ENCODE results near the gene CRYBA4.

DNA sequence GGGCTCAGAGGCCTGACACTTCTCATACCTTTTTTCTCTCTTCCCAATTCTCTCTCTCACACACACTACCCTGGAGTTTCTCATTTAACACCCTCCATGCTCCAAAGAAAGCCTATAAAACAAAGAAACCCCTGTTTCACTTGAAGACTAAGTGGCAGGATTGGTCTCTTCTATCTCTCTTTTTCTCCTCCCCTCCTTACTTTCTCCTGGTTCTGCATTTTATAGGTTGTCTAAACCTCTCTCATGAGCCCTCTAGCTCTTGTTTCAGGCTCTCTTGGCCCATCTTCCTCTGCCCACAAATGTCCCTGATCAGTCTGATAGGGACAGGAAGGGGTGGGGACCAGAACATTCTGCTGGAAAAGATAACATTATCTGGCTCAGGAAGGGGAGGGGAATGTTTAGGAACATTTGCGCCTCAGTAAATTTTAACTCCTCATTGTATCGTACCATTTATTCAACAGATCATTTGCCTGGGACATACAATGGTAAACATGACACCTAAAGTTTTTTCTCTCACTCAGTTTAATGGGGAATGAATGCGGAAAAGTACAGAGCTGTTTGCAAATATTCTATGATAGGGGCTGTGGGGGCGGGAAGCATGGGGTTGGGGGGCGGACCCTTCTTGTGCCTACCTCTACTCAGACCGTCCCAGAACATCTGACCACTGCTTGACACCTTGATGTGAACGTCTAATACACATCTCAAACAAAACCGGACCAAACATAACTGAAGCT lies 10.8 kb downstream of the CRYBA4 start:
- TF ChIP-seq, protein P1, sequence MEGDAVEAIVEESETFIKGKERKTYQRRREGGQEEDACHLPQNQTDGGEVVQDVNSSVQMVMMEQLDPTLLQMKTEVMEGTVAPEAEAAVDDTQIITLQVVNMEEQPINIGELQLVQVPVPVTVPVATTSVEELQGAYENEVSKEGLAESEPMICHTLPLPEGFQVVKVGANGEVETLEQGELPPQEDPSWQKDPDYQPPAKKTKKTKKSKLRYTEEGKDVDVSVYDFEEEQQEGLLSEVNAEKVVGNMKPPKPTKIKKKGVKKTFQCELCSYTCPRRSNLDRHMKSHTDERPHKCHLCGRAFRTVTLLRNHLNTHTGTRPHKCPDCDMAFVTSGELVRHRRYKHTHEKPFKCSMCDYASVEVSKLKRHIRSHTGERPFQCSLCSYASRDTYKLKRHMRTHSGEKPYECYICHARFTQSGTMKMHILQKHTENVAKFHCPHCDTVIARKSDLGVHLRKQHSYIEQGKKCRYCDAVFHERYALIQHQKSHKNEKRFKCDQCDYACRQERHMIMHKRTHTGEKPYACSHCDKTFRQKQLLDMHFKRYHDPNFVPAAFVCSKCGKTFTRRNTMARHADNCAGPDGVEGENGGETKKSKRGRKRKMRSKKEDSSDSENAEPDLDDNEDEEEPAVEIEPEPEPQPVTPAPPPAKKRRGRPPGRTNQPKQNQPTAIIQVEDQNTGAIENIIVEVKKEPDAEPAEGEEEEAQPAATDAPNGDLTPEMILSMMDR (IDR thresholded peaks at IDR 0.05; ENCODE audit: low read length) = no peak
- TF ChIP-seq EZH2 (IDR thresholded peaks at IDR 0.05; ENCODE audit: borderline replicate concordance, low read length) = no peak
